M059J (cell line): ENCODE results near the gene UBE2G1. TPM values are rescaled to one million over a fixed set of nuclear protein-coding genes. Genes with fewer than 3 reads are reported as not detected.
A peak's percentile ranks its signal among the peaks of the same experiment; 100 is the strongest.

Source experiments
- DNase-seq: peaks from one replicate; pipeline ENCODE4 v3.0.0-alpha.2; 2012; ENCODE audit warnings: low read depth
- total RNA-seq: library from RNA; depleted of rRNA; stranded (reverse); fragments of >200 nt; shearing (Covaris generic); gene quantifications from 2 replicates; pipeline ENCODE4 v1.2.3, GENCODE V29; 2014; rRNA removed

Gene UBE2G1
- total RNA-seq, 1 experiment from 2014 or later: 63.0 TPM

DNA sequence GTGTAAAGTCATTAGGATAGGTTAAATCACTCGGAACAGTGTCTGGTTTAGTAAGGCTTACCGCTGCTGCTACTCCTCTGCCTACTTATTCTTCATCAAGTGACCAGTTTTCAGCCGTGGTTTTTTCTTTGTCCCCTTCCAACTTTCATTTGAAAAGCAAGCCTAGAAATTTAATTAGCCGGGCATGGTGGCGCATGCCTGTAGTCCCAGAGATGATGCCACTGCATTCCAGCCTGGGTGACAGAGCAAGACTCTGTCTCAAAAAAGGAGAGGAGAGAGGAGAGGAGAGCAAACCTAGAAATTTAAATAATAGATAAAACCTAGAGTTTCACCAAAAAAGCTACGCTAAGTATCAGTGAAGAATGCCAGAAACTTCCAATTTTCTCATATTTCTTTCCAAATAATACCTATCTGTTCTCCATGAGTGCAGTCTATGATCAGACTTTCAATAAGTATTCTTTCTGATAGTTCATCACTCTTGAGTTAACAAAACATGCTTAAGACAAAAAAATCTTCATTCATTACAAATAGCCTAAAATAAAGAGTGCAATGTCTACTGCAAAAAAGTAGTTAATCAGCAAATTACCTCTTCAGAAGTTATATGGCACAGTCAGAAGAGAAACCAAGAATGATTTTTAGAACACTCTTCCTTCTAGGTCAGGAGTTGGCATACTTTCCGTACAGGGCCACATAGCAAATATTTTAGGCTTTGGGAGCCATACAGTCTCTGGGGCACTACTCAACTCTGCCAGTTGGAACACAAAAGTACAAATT lies 117.8 kb downstream of the UBE2G1 start:
- no peak for DNase-seq

DNA sequence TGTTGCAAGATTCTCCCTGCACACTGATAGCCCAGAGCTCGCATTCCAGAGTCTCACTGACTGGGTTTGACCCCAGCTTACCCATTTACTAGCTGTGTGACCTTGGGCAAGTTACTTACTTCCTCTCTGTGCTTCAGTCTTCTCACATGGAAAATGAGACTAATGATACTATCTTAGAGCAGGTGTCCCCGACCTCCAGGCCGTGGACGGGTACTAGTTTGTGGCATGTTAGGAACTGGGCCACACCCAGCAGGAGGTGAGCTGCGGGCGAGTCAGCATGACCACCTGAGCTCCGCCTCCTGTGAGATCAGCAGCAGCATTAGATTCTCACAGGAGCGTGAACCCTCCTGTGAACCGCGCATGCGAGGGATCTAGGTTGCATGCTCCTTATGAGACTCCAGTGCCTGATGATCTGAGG lies 118.5 kb downstream of the UBE2G1 start:
- DNase-seq: no peak

DNA sequence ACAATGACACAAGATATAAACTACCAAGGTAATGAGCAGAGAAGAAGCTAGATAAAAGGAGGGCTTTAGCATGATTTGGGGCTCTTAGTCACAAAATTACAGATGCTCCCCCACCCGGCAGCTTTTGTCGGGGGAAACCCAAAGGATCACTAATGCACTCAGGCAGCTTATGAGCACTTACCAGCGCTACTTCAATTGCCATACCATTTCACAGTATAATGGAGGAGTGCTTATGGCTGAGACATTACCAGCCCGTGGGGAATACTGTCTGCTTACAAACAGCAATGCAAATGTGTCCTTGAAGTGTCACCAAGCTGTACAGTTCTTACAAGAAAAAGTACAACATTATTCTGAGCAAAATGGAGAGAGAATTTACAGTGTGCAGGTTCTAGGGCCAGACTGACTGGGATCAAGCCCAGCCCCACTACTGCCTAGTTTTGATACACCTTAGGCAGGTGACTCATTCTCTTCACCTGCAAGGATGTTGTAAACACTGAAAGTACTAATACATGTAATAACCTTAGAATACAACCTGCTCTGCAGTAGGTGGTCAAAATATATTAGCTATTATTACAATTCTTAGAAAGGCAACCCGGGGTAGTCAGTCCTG lies 119.0 kb downstream of the UBE2G1 start:
- DNase-seq: no peak

DNA sequence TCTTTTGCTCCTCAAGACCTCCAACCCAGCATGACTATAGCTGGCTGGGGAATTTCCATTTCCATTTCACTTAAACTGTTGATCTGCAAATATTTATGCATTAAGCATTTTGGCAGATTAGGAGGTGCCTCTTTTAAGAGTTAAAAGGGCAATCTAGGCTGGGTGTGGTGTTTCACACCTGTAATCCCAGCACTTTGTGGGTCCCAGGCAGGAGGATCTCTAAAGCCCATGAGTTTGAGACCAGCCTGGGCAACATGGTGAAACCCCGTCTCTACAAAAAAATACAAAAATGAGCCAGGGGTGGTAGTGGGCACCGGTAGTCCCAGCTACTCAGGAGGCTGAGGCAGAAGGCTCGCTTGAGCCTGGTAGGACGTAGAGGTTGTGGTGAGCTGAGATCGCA lies 119.8 kb downstream of the UBE2G1 start:
- no peak for DNase-seq

DNA sequence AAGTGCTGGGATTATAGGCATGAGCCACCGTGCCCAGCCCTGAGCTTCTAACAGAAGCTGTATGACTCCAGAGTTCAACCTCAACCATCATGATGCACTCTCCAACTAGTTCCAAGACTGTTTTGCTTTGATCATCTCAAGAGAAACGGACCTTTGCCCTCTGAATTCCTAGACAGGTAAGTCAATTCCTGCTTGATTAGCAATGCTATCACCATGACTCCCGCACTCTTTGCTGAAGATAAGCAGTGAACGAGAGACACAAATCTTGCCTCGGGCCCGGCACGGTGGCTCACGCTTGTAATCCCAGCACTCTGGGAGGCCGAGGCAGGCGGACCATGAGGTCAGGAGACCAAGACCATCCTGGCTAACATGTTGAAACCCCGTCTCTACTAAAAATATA lies 124.9 kb downstream of the UBE2G1 start:
- DNase-seq: no peak

DNA sequence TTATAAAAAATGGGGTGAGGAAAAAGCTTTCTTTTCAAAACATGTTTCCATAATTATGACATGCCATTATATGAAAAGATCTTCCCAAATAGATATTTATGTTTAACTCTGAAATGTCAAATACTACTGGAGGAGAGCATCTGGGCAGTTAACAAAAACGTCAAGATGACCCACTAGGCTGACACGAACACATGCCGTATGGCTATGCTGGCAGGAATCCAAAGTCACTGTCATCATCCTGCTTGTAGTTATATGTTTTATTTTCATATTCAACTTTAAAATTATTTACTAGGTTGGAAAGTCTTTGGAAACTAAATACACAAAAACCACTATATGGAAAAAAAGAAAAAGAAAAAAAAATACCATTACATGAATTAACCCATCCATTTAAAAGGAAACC lies 130.0 kb downstream of the UBE2G1 start:
- DNase-seq: no peak

DNA sequence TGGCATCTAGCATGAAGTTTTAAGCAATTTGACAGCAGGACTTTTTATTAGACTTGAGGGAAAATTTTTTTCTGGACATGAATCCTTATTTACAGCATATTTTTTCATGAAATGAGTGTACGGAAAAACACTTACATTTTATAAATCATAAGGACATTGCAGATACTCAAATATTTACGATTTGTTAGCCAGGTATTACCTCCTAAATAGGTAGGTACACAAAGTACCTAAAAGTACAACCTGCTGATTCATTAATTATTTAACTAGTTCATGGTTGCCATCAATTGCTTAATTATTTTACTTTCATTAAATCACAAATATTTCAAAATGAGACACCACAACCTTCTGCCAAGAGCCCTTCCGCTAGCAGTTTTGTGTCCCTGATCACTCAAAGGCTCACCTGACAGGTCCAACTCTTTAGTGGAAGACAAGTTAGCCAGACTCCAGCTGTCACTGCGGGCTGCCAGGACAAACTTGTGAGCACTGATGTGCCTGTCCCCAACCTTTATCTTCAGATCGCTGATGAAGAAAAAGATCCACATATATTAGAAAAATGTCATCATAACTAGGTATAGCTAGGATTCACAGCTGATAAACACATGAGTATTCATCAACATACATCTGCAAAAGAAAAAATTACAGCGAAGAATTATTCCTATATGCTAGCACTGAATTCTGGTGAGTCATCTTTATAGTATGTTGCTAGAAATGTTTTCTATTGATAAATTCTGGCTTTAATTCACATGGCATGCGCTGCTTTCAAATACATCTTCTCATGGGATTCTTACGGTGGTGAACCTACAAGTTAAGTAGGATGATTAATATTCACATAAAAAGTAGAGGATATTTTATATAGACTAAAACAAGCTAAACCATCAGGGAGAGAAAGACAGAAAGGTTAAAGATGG lies 130.8 kb downstream of the UBE2G1 start:
- no peak for DNase-seq

DNA sequence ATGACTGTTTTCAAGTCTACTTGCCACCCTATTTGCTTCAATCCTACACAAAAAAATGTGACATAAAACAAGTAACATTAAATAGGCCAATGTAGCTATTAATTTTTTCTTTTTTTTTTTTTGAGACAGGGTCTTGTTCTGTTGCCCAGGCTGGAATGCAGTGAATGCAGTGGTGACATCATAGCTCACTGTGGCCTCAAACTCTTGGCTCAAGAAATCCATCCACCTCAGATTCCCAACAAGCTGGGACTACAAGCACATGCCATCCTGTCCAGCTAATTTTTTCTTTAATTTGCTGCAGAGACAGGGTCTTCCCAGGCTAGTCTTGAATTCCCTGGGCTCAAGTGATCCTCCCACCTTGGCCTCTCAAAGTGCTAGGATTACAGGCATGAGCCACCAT lies 132.1 kb downstream of the UBE2G1 start:
- peak; percentile 12 for DNase-seq

DNA sequence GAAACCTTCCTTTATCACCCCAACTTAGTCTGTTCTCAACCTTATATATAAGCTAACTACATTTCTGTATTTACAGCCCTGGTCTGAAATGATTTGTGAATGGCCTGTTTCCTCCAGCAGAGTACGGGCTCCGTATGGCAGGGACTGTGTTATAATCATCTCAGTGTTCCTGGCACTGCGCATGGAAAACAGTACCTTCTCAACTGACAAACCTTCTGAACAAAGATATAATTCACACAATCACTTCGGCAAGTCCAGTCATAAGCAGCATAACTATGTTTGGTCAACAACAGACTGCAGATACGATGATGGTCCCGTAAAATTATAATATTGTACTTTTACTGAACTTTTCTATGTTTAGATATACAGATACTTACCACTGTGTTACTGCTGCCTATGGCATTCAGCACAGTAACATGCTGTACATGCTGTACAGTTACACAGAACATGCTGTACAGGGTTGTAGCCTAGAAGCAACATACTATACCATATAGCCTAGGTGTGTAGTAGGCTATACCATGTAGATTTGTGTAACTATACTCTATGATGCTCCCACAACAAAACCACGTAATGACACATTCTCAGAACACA lies 132.7 kb downstream of the UBE2G1 start:
- DNase-seq: no peak

DNA sequence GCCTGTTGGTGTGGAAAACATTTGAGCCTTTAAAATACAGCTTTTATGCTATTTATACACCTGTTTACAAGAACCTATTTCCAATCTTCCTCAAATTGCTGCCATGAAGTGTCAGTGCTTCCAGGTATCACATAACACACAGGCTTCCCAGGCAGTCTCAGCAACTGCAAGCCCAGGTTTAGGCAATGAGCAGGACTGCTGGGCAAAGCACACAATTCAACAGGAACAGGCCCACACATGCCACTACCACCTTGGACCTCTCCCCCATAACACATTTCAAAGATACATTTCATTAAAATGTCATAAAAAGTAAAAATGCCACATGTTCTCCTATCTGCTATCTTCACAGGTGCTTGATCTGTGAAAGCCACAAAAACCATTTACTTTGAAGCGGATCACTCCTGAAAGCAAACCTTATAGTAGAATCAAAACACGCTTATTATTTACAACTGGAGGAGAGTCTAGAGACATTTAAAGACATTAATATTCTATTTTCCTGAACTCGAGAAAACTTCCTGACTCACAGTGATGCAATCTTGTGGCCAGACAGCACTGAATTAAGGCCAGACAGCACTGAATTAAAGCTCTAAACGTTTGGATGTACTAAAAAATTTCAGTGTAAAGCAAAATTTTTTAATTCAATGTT lies 134.2 kb downstream of the UBE2G1 start:
- peak; percentile 48 for DNase-seq

DNA sequence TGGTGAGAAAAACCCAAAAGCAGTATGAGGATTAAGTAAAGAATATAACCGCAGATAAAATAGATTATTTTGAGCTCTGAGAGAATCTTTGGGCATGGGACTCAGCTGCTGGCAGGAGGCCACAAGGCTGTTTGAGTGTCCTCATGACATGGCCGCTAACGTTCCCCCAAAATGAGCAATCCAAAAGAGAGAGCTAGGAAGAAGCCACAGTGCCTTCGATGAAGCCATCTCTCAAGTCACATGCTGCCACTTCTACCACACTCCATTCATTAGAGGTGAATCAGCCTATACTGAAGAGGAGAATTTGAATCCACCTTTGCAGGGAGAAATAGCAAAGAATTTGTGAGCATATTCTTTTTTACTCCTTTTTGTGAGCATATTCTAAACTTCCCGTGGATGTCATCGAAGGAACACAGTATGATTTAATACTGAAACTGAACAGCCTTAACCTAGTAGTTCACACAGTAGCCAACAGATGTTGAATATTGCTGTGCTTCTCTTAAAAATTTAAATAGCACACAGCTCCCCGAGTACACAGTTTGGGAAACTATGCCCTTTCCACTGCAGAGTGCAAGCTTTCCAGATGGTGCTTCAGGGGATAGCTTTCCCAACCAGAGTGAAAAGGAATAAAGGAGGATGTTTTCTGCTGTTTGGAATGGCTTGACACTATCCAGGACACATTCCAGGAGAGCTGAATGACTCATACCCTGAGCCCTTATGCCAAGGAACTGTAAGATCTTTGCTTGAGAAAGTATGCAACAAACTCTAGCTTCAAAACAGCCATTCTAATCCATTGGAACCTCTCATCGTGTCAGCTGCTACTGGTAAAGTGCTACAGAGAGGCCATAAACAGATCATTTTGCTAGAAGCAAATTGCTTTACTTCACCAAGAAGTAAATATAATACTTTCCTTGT lies 136.6 kb downstream of the UBE2G1 start:
- DNase-seq: peak; percentile 95

DNA sequence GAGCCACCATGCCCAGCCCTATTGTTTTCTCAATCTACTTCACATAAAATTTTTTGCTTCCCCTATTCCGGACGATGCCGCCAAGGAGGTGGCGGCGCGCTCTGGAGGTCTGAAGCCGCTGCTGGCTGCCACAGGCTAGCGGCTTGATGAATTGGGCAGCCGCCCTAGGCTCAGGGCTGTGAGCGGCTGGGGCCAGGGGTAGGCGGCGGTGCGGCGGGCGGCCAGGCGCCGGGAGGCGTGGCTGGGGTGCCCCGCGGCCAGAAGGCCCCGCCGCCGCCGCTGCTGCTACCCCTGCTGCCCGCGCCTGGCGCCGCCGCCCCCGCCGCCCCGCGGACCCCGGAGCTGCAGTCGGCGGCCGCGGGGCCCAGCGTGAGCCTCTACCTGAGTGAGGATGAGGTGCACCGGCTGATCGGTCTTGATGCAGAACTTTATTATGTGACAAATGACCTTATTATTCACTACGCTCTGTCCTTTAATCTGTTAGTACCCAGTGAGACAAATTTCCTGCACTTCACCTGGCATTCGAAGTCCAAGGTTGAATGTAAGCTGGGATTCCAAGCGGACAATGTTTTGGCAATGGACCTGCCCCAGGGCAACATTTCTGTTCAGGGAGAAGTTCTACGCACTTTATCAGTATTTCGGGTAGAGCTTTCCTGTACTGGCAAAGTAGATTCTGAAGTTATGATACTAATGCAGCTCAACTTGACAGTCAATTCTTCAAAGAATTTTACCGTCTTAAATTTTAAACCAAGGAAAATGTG lies 144.4 kb downstream of the UBE2G1 start:
- DNase-seq: no peak

DNA sequence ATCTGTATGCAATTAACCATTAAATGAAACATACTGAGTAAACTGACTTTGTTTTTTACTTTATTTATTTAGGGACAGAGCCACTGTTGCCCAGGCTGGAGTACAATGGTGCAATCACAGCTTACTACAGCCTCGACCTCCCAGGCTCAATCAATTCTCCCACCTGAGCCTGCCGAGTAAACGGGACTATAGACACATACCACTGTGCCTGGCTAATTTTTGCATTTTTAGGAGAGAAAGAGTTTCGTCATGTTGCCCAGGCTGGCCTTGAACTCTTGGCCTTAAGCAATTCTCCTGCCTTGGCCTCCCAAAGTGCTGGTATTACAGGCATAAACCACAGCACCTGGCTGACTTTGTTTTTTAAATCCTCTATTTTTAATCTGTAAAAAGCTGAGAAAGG lies 145.3 kb downstream of the UBE2G1 start:
- DNase-seq: no peak

DNA sequence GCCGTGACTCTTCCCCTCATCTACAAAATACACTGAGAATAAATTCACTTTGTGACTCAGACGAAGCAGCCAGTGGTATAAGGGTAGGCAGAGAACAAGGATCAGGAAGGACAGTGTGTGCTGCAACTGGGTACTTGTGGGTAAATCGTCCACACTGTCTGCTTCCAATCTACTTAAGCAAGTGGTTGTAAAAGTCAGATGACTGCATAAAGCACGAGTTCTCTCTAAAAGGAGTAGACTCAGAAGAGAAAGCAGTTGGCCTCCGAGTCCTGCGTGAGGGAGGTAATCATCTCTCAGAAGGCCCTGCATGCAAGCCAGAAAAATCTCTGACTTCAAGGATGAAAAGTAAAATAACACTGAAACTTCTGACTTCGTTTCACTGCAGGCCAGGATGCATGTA lies 145.8 kb downstream of the UBE2G1 start:
- DNase-seq: no peak

Other genes starting within 250 kb of the UBE2G1 start
- 10.6 and 15.5 TPM in 2 replicates for gene ZZEF1, start 223.6 kb downstream of the UBE2G1 start, total RNA-seq
- gene CYB5D2, start 223.5 kb downstream of the UBE2G1 start, total RNA-seq: 5.5 and 6.9 TPM in 2 replicates
- gene ANKFY1, start 102.7 kb downstream of the UBE2G1 start, total RNA-seq: 17.5 and 37.4 TPM in 2 replicates
- 0.05 TPM in 1 of 2 replicates, not detected in the other for gene SPNS3, start 67.3 kb upstream of the UBE2G1 start, total RNA-seq
- 0.52 and 0.54 TPM in 2 replicates for gene SPNS2, start 132.2 kb upstream of the UBE2G1 start, total RNA-seq
- 26.9 and 45.3 TPM in 2 replicates for gene MYBBP1A, start 188.7 kb upstream of the UBE2G1 start, total RNA-seq
- gene GGT6, start 193.9 kb upstream of the UBE2G1 start, total RNA-seq: not detected in 2 replicates
- not detected in 2 replicates for gene SMTNL2, start 217.9 kb upstream of the UBE2G1 start, total RNA-seq